ENCODE data around the gene SMCO4. TPM values are rescaled to one million over a fixed set of nuclear protein-coding genes. Genes with fewer than 3 reads are reported as not detected.

SMCO4 gene
- total and polyA plus RNA-seq, 2 of the 8 experiments (the other 6 are each of a cell fraction or from before 2014, with no cell fraction given): 33.2 to 53.9 TPM

DNA sequence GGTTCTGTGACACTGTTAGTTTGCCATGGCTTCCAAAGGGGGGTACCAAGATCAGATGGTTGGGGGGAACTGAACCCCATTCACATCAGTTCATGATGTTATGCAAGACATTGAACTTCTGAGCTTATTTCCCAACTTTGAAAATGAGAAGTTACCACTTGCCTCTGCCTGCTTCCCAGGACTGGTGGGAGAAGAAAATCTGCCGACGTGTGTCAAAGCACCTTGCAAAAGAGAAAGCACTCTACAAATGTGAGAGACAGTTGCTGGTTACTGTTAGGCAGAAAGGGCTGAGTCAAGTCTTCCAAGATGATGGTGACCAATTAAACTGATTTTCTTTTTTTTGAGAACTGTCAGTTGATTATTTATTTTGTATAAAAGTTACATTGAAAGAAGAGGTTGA is 45.6 kb downstream of the SMCO4 start:
- ChIA-PET POLR2A (ENCODE audit: partially characterized antibody) (no interaction called here), CTCF (ENCODE audit: partially characterized antibody) (interaction anchor here (0.5 to 0.9 kb wide), 2 partner anchors 10 to 14 kb away, joined by 3 read pairs; no protein-coding TSS in a partner anchor)
- H2BK12ac ChIP-seq (ENCODE audit: low read depth, low read length): 0 out of 2 replicates have a peak overlapping the region, but pooled peaks have one; percentile 30
- TF ChIP-seq EGR1 (IDR thresholded peaks at IDR 0.05; ENCODE audit: borderline replicate concordance, low read depth, low read length): no peak
- no peak for TF ChIP-seq EZH2 (IDR thresholded peaks at IDR 0.05; ENCODE audit: low read depth, low read length, severe bottlenecking)
- TF ChIP-seq CREB1 (IDR thresholded peaks at IDR 0.05): no peak
- no peak for TF ChIP-seq SRF (IDR thresholded peaks at IDR 0.05; ENCODE audit: low read depth, low read length)
- no peak for TF ChIP-seq POLR2AphosphoS5 (IDR thresholded peaks at IDR 0.05; ENCODE audit: low read depth, low read length)
- TF ChIP-seq SP4 (IDR thresholded peaks at IDR 0.05; ENCODE audit: low read length): no peak
- no peak for TF ChIP-seq TCF12 (IDR thresholded peaks at IDR 0.05; ENCODE audit: low read depth, low read length)
- no peak for TF ChIP-seq RNF2 (IDR thresholded peaks at IDR 0.05; ENCODE audit: borderline replicate concordance, low read depth, low read length, missing control alignments, poor library complexity, severe bottlenecking)
- TF ChIP-seq TBP (IDR thresholded peaks at IDR 0.05; ENCODE audit: low read depth, low read length): no peak

More for the DNA sequence above, 45.6 kb downstream of the SMCO4 start:
- Histone ChIP-seq H3K4me1 (replicated peaks in 1 of 4; ENCODE audit: control insufficient read depth in 3 of 4, insufficient read depth in 4 of 4, low read length in 3 of 4) (peaks cover 4 to 21% (median 18%) of the 10 kb centered on the region in 4 experiments), H4K91ac (replicated peaks; ENCODE audit: insufficient read length, low read length) (no peak overlapping the region), H2BK5ac (ENCODE audit: low read depth, low read length) (no peak overlapping the region; the same call in 1 of the 2 replicates), H3K14ac (ENCODE audit: insufficient read length) (no peak overlapping the region), H3K4me2 (ENCODE audit: insufficient read depth in 1 of 2, low read depth in 2 of 2, low read length in 2 of 2) (no peak overlapping the region; a peak in 1 of 4 replicates), H2BK120ac (replicated peaks; ENCODE audit: low read depth, low read length) (no peak overlapping the region), H3K27me3 (replicated peaks in 1 of 4; ENCODE audit: control insufficient read depth in 3 of 4, extremely low read depth in 1 of 4, insufficient read depth in 3 of 4, low read length in 3 of 4) (no peaks in the 10 kb centered on the region), H2AK5ac (ENCODE audit: low read depth, low read length) (no peak overlapping the region; the same call in 1 of the 2 replicates), H3K4ac (replicated peaks; ENCODE audit: insufficient read length, low read depth, low read length) (no peak overlapping the region), H3K9me3 (ENCODE audit: insufficient read depth in 2 of 2, low read depth in 1 of 2, low read length in 1 of 2) (no peaks in the 10 kb centered on the region), H2BK20ac (ENCODE audit: low read length) (no peak overlapping the region), H3K36me3 (ENCODE audit: control insufficient read depth in 2 of 4, insufficient read depth in 4 of 4, low read length in 3 of 4) (peaks cover 0 to 3% (median 0%) of the 10 kb centered on the region in 4 experiments; a peak in 1 of 8 replicates), H3K79me1 (ENCODE audit: low read depth, low read length) (peaks cover 5% of the 10 kb centered on the region; the same call in 1 of the 2 replicates), H3K56ac (replicated peaks; ENCODE audit: insufficient read length, low read depth, low read length) (no peak overlapping the region), H2AFZ (ENCODE audit: low read length) (no peak overlapping the region), H3K79me2 (ENCODE audit: control insufficient read depth in 1 of 2, insufficient read depth in 2 of 2, low read length in 2 of 2) (peaks cover 3 to 15% of the 10 kb centered on the region in 2 experiments; a peak in 1 of 4 replicates), H3K23ac (ENCODE audit: insufficient read length) (no peak overlapping the region), H3K9ac (replicated peaks in 1 of 4; ENCODE audit: extremely low read depth in 1 of 4, low read depth in 3 of 4, low read length in 3 of 4) (no peak overlapping the region), H3K4me3 (ENCODE audit: extremely low read depth in 1 of 4, insufficient read depth in 2 of 4, low read depth in 3 of 4, low read length in 4 of 4) (no peak overlapping the region), H4K20me1 (replicated peaks in 1 of 2; ENCODE audit: control insufficient read depth in 1 of 2, insufficient read depth in 2 of 2, low read length in 2 of 2) (no peaks in the 10 kb centered on the region), H2BK15ac (ENCODE audit: low read length) (no peak overlapping the region), H4K8ac (ENCODE audit: extremely low read depth, insufficient read depth, low read length) (no peak overlapping the region), H3K18ac (ENCODE audit: extremely low read depth, low read length) (no peak overlapping the region; the same call in 1 of the 2 replicates), H3K27ac (ENCODE audit: low read depth, low read length) (no peak overlapping the region), H3K23me2 (ENCODE audit: low read depth, low read length) (no peaks in the 10 kb centered on the region), H4K5ac (ENCODE audit: insufficient read length, low read depth, low read length) (no peak overlapping the region)
- FAIRE-seq (no peak), DNase-seq (ENCODE audit: low read depth in 1 of 2, low spot score in 2 of 2) (no peak)
- WGBS, 2 experiments (ENCODE audit: extremely low coverage in 1 of 2, insufficient coverage in 1 of 2, insufficient read length in 1 of 2, insufficient replicate concordance in 2 of 2, low coverage in 1 of 2, low lambda C conversion rate in 2 of 2, missing lambda C conversion rate in 1 of 2): 70% methylated on average over 2 of the region's 2 CpGs; no CpG with 5 or more reads in 1 of the 2 experiments
